Right lobe of liver (tissue), 4 donors: Measurements from ENCODE around the gene KRTAP5-6.

Experiments
- CTCF ChIP-seq, 4 donors: fragments of 200-600 bp in 3 of 4; fragments of 450-650 bp in 1 of 4; IDR thresholded peaks; one replicate each; pipeline versions ENCODE4 v1.5.1 to v1.8.0; 2016 to 2022; ENCODE audit warnings: antibody characterized with exemption in 4 of 4, mild to moderate bottlenecking in 2 of 4
- POLR2A ChIP-seq: fragments of 450-650 bp; IDR thresholded peaks from one replicate; pipeline ENCODE4 v1.6.1; 2017; ENCODE audit warnings: antibody characterized with exemption, mild to moderate bottlenecking
- donor health status: DM: no; HTN: no; CAD: no.
- donor health status: DM: no; HTN: no; CAD: no.
- donor health status: DM: no; HTN: yes; CAD: no.

DNA sequence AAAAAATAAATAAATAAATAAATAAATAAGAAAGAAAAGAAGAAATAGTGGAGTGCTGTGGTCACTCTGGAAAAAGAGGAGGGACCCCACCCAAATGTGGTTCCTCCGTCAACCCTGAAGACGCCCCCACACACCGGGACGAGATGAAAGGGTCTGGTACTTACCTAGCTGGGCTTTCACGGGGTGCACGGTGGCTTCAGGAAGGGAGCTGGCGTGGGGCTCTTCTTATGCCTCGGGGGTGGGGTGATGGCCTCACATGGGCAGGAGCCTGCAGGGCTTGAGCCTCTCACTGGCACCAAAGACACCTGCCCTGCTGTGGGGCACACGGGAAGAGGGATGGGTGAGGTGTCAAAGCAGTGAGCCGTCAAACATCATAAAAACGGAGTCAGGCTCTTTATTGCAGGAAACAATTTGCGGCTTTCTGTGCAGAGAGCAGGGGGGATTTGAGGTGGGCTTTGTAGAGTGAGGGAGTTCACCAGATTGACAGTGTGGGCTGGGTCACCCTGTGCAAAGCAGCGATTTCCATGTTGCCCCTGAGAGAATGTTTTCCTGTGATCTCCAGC, 28.0 kb upstream of the KRTAP5-6 start:
- TF ChIP-seq CTCF (IDR thresholded peaks at IDR 0.05) (no peak), POLR2A (peak; percentile 0)
